ENCODE measurements around the gene SULT1E1. TPM values are rescaled to one million over a fixed set of nuclear protein-coding genes. Genes with fewer than 3 reads are reported as not detected.

Gene SULT1E1
- total RNA-seq, 1 donor from 2014 or later = 15.3 TPM

DNA sequence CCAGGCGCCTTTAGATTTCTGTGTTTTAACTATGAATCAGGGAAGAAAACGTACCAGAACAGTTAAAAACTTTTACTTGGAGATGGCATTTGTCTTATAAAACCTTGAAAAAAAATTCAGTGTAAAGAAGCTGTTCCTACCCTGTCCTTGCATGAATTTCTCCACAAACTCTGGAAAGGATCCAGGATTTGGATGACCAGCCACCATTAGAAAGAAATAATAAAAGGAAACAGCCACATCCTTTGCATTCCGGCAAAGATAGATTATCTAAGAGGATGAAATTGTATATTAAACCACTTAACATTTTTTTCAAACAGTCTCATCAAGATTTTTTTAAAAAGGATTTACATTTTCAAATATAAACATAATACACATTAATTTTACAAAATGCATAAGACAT lies 10.6 kb downstream of the SULT1E1 start:
- Mint-ChIP-seq H3K36me3 (ENCODE audit: insufficient read depth) (peaks cover 3% of the 10 kb centered on the region), H3K4me1 (ENCODE audit: low read depth) (peaks cover 3% of the 10 kb centered on the region), H3K27ac (no peak overlapping the region), H3K27me3 (no peaks in the 10 kb centered on the region), H3K4me3 (ENCODE audit: low read depth) (no peak overlapping the region), H3K9me3 (ENCODE audit: low read depth) (peaks cover 3% of the 10 kb centered on the region)
- DNase-seq (ENCODE audit: low spot score, unreplicated experiment) = no peak
- TF ChIP-seq, protein P1, sequence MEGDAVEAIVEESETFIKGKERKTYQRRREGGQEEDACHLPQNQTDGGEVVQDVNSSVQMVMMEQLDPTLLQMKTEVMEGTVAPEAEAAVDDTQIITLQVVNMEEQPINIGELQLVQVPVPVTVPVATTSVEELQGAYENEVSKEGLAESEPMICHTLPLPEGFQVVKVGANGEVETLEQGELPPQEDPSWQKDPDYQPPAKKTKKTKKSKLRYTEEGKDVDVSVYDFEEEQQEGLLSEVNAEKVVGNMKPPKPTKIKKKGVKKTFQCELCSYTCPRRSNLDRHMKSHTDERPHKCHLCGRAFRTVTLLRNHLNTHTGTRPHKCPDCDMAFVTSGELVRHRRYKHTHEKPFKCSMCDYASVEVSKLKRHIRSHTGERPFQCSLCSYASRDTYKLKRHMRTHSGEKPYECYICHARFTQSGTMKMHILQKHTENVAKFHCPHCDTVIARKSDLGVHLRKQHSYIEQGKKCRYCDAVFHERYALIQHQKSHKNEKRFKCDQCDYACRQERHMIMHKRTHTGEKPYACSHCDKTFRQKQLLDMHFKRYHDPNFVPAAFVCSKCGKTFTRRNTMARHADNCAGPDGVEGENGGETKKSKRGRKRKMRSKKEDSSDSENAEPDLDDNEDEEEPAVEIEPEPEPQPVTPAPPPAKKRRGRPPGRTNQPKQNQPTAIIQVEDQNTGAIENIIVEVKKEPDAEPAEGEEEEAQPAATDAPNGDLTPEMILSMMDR (IDR thresholded peaks at IDR 0.05; ENCODE audit: unreplicated experiment) = no peak

DNA sequence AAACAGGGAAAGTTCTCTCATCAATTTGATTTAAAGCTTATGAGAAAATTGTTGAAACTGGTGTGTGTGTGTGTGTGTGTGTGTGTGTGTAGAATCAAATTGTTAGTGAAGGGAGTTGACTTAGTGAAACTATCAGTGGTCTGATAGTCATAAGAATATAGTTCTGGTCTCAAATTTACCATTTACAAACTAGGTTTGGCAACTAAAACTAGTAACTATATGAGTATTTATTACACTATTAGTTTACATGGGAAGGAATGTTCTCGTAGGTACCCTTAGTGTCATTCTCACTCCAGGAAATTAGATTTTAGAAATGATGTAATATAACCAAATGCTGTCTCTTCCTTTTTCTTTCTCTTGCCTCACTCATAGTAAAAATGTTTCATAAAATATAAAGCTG lies 11.9 kb downstream of the SULT1E1 start:
- Mint-ChIP-seq H3K4me1 (ENCODE audit: low read depth) (peaks cover 3% of the 10 kb centered on the region), H3K9me3 (ENCODE audit: low read depth) (peaks cover 3% of the 10 kb centered on the region), H3K27me3 (no peaks in the 10 kb centered on the region), H3K27ac (no peak overlapping the region), H3K4me3 (ENCODE audit: low read depth) (no peak overlapping the region), H3K36me3 (ENCODE audit: insufficient read depth) (peaks cover 3% of the 10 kb centered on the region)
- TF ChIP-seq, protein P1 (IDR thresholded peaks at IDR 0.05; ENCODE audit: unreplicated experiment) = no peak
- no peak for DNase-seq (ENCODE audit: low spot score, unreplicated experiment)

DNA sequence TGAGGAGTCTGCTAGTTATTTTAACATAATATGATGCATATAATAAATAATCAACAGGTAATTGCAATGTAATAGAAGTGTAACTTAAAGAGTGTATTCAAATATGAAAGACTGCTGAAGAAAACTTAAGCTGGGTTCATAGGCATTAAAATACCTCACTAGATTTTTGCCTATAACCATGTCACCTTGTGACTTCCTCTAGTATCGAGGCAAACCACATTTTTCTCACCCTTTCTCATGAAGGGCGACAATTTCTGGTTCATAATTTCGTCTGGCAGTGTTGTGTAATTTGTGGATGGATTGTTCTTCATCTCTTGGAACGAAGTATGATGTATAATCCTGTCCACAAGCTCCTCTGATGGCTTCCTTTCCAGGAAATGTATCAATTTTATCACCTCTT lies 16.0 kb downstream of the SULT1E1 start:
- Mint-ChIP-seq H3K27me3 (no peaks in the 10 kb centered on the region), H3K36me3 (ENCODE audit: insufficient read depth) (no peaks in the 10 kb centered on the region), H3K27ac (no peak overlapping the region), H3K9me3 (ENCODE audit: low read depth) (no peaks in the 10 kb centered on the region), H3K4me3 (ENCODE audit: low read depth) (no peak overlapping the region), H3K4me1 (ENCODE audit: low read depth) (peaks cover 3% of the 10 kb centered on the region)
- no peak for DNase-seq (ENCODE audit: low spot score, unreplicated experiment)
- TF ChIP-seq, protein P1 (IDR thresholded peaks at IDR 0.05; ENCODE audit: unreplicated experiment) = no peak

DNA sequence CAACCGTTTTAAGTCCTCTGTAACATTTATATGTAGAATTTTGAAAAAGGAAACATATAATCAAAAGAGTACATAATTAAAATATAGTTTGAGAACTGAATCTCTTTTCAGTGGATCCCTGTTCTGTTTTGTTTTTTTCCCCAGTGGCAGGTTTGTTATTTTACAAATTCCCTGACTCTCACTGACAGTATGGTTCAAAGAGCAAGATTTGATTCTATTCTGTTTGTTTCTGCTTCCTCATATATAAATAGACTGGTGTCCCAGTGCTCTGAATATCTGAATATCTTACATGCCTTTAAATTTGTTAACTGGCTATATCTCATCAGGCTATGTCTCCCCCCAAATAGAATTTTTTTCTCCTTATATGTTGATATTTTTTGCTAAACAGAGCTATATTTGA lies 16.6 kb downstream of the SULT1E1 start:
- Mint-ChIP-seq H3K9me3 (ENCODE audit: low read depth) (no peaks in the 10 kb centered on the region), H3K27me3 (no peaks in the 10 kb centered on the region), H3K4me3 (ENCODE audit: low read depth) (no peak overlapping the region), H3K27ac (no peak overlapping the region), H3K36me3 (ENCODE audit: insufficient read depth) (no peaks in the 10 kb centered on the region), H3K4me1 (ENCODE audit: low read depth) (peaks cover 3% of the 10 kb centered on the region)
- TF ChIP-seq, protein P1 (IDR thresholded peaks at IDR 0.05; ENCODE audit: unreplicated experiment) = no peak
- no peak for DNase-seq (ENCODE audit: low spot score, unreplicated experiment)

DNA sequence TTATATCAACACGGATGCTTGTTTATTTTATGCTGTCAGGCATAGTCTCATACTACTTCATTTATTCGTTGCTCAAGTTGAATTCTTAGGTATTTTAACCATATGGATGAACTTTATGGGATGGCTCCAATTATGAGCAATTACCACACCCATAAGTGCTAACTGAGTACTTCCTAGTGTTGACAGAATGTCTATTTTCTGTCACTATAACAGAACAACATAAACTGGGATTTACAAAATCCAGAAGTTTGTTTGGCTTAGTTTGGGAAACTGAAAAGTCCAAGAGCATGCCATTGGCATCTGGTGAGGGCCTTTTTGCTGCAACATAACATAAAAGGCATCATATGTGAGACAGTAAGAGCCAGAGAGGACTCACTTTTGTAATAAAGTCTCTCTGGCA lies 21.0 kb downstream of the SULT1E1 start:
- Mint-ChIP-seq H3K36me3 (ENCODE audit: insufficient read depth) (no peaks in the 10 kb centered on the region), H3K4me1 (ENCODE audit: low read depth) (peaks cover 4% of the 10 kb centered on the region), H3K9me3 (ENCODE audit: low read depth) (no peaks in the 10 kb centered on the region), H3K27me3 (no peaks in the 10 kb centered on the region), H3K4me3 (ENCODE audit: low read depth) (no peak overlapping the region), H3K27ac (no peak overlapping the region)
- no peak for DNase-seq (ENCODE audit: low spot score, unreplicated experiment)
- TF ChIP-seq, protein P1 (IDR thresholded peaks at IDR 0.05; ENCODE audit: unreplicated experiment) = no peak

Data from progenitor cell of endocrine pancreas (in vitro differentiated cells).